Peyer's patch (tissue), 4 donors: ENCODE results near the gene ZHX3.

Source experiments
- POLR2A ChIP-seq, 2 donors: fragments of 450-650 bp; IDR thresholded peaks; one replicate each; pipeline ENCODE4 v1.5.1; 2017; ENCODE audit warnings: antibody characterized with exemption in 2 of 2, mild to moderate bottlenecking in 2 of 2, moderate library complexity in 2 of 2
- TF ChIP-seq, protein P1 (sequence below), 6 experiments: fragments of 450-650 bp in 4 of 6; fragments of 200-600 bp in 2 of 6; sonication (generic) in 1 of 6; IDR thresholded peaks; one replicate each; pipeline ENCODE4 v1.5.1; 2017 to 2019; ENCODE audit warnings: antibody characterized with exemption in 6 of 6, mild to moderate bottlenecking in 3 of 6, moderate library complexity in 1 of 6

GRCh38 chr20:41286240-41286851, 31.2 kb downstream of the ZHX3 start:
- TF ChIP-seq, protein P1, sequence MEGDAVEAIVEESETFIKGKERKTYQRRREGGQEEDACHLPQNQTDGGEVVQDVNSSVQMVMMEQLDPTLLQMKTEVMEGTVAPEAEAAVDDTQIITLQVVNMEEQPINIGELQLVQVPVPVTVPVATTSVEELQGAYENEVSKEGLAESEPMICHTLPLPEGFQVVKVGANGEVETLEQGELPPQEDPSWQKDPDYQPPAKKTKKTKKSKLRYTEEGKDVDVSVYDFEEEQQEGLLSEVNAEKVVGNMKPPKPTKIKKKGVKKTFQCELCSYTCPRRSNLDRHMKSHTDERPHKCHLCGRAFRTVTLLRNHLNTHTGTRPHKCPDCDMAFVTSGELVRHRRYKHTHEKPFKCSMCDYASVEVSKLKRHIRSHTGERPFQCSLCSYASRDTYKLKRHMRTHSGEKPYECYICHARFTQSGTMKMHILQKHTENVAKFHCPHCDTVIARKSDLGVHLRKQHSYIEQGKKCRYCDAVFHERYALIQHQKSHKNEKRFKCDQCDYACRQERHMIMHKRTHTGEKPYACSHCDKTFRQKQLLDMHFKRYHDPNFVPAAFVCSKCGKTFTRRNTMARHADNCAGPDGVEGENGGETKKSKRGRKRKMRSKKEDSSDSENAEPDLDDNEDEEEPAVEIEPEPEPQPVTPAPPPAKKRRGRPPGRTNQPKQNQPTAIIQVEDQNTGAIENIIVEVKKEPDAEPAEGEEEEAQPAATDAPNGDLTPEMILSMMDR (IDR thresholded peaks at IDR 0.05) = no peak
- TF ChIP-seq POLR2A (IDR thresholded peaks at IDR 0.05) = no peak
